Embryonic facial prominence (tissue), 1 donor: ENCODE data around the gene ESYT3.
"Not testable (repeated sequence)": the region's sequence is repeated elsewhere in the genome, so short reads cannot be mapped to it uniquely, and the experiment has no call there.

Experiments
- DNase-seq: peaks from one replicate; pipeline ENCODE4 v3.0.0-alpha.2; 2016; ENCODE audit errors: extremely low spot score

The ESYT3 gene

GRCh38 chr3:138493804-138494606, 59.6 kb downstream of the ESYT3 start:
- DNase-seq = no peak

- no peak for DNase-seq
Measured at GRCh38 chr3:138494607-138494929, 60.2 kb downstream of the ESYT3 start.

- DNase-seq = not testable (repeated sequence)
Measured at GRCh38 chr3:138495638-138496037, 61.2 kb downstream of the ESYT3 start.

- DNase-seq = no peak
Measured at GRCh38 chr3:138496436-138496835, 62.0 kb downstream of the ESYT3 start.

- no peak for DNase-seq
Measured at GRCh38 chr3:138497021-138497420, 62.6 kb downstream of the ESYT3 start.

- no peak for DNase-seq
Measured at GRCh38 chr3:138497851-138498250, 63.4 kb downstream of the ESYT3 start.

- DNase-seq = no peak
Measured at GRCh38 chr3:138498991-138499390, 64.6 kb downstream of the ESYT3 start.

- DNase-seq = no peak
Measured at GRCh38 chr3:138507524-138507923, 73.1 kb downstream of the ESYT3 start.

GRCh38 chr3:138509586-138509985, 75.2 kb downstream of the ESYT3 start:
- DNase-seq = no peak

GRCh38 chr3:138511945-138512344, 77.5 kb downstream of the ESYT3 start:
- no peak for DNase-seq

GRCh38 chr3:138513090-138513843, 78.9 kb downstream of the ESYT3 start:
- DNase-seq = no peak

- not testable (repeated sequence) for DNase-seq
Measured at GRCh38 chr3:138521445-138521844, 87.0 kb downstream of the ESYT3 start.
